ENCODE measurements around the gene TBC1D2.
"Not testable (repeated sequence)": the region's sequence is repeated elsewhere in the genome, so short reads cannot be mapped to it uniquely, and the experiment has no call there.

TBC1D2 gene

GRCh38 chr9:98270284-98270683 lies 14.8 kb upstream of the TBC1D2 start:
- not testable (repeated sequence) for DNase-seq (ENCODE audit: low read depth)

DNA sequence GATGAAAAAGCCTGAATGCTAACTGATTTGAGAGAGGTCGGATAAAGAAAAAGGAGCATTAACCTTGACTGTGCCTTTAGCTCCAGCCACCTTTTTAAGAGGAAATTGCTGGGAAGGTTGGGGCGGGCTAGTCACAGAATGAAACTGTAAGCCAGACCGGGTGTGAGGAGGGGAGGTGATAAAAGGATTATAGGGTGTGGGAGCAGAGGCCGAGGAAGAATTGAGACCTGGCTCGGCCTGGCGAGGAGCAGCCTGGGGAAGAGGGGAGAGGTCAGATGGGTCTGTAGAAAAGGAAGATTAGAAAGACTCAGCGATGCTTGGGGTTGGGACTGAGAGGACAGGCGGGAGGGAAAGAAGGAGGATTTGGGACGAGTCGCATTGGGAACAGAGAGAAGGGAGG lies 14.2 kb upstream of the TBC1D2 start:
- DNase-seq (ENCODE audit: low read depth) = not testable (repeated sequence)

DNA sequence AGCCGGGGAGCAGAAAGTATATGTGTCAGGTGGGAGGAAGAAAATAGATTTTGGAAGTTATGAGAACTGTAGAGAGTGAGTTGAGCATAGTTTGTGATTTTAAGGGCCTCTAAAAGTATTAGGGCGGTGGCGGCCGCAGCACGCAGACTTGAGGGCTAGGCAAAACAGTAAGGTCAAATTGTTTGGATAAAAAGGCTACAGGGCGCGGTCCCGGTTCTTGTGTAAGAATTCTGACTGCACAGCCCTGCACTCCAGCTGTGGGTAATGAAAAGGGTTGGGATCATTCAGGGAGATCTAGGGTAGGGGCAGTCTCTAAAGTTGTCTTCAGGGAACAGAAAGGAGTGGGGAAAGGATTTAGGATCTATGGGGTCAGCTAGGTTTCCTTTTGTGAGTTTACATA lies 12.1 kb upstream of the TBC1D2 start:
- not testable (repeated sequence) for DNase-seq (ENCODE audit: low read depth)

- no peak for DNase-seq (ENCODE audit: low read depth)
Measured at GRCh38 chr9:98264516-98264915, 9.1 kb upstream of the TBC1D2 start.

DNA sequence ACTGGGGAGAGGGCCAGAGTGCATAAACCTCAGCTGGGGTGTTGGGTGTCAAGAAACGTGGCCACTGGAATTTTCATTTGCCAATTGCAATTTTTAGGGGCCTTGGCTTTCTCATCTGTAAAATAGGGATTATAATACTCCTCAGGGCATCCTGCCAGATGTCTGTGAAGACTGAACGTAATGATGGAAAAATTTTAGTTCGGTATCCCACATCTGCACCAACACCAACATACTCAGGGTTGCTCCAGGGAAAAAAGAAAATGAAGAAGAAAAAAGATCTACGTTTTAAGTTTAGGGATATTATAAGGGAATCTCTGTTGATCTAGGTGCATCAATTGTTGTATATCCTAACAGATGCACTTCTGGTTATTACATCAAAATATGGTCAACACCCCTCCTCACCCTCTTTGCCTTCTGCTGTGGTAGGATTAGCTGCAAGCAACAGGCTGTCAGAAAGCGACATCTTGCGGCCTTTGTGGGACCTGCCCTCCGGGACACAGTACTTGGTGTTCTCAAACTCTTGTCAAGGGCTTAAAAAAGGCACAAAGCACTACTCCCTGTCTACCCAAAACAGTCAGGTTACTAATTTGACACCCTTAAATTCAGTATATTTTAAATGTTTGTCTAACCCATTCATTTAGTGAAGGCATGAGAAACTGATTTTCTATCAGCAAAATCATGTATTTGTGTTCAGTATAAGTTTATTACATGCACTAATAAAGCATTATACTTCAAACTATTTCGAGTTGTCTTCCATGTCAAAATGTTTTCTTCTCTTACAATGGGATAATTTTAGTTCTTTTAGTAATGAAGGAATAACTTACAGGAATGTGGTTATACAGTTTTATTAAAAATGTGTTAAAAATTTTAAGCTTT lies 8.3 kb upstream of the TBC1D2 start:
- peak; percentile 79 for DNase-seq (ENCODE audit: low read depth)

GRCh38 chr9:98263080-98263479 lies 7.6 kb upstream of the TBC1D2 start:
- no peak for DNase-seq (ENCODE audit: low read depth)

GRCh38 chr9:98262056-98262455 lies 6.6 kb upstream of the TBC1D2 start:
- DNase-seq (ENCODE audit: low read depth) = no peak

DNA sequence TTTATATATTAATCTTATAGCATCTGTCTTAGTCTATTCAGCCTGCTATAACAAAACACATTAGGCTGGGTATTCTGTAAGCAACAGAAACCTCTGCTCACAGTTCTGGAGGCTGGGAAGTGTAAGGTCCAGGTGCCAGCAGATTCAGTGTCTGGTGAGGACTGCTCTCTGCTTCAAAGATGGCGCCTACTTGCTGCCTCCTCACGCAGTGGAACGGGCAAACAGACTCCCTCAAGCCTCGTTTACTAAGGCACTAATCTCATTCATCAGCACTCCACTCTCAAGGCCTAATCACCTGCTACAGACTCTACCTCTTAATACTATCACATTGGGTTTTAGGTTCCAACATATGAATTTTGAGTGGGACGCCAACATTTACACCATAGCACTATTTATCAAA lies 5.2 kb upstream of the TBC1D2 start:
- DNase-seq (ENCODE audit: low read depth) = no peak

GRCh38 chr9:98259791-98260190 lies 4.3 kb upstream of the TBC1D2 start:
- no peak for DNase-seq (ENCODE audit: low read depth)

DNA sequence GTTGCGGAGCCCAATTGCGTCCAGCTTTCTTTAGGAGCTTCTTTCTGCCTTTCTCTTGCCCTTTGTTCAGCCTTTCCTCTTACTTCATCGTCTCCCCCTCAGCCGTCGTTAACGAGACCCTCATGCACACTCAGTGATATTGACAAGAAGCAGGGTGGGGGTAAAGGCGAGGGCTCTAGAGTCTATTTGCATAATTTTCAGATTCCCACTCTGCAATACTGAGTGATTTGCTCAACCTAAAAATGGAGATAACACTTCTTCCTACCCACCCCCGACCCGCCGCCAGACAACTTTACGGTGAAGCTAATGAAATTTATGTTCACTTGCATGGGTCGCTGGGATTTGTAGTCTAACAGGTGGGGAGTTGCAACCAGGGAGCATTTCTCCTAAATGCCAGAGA lies 1.3 kb upstream of the TBC1D2 start:
- DNase-seq (ENCODE audit: low read depth) = no peak

- DNase-seq (ENCODE audit: low read depth) = peak; percentile 16
Measured at GRCh38 chr9:98255061-98255577, 330 bp downstream of the TBC1D2 start.

DNA sequence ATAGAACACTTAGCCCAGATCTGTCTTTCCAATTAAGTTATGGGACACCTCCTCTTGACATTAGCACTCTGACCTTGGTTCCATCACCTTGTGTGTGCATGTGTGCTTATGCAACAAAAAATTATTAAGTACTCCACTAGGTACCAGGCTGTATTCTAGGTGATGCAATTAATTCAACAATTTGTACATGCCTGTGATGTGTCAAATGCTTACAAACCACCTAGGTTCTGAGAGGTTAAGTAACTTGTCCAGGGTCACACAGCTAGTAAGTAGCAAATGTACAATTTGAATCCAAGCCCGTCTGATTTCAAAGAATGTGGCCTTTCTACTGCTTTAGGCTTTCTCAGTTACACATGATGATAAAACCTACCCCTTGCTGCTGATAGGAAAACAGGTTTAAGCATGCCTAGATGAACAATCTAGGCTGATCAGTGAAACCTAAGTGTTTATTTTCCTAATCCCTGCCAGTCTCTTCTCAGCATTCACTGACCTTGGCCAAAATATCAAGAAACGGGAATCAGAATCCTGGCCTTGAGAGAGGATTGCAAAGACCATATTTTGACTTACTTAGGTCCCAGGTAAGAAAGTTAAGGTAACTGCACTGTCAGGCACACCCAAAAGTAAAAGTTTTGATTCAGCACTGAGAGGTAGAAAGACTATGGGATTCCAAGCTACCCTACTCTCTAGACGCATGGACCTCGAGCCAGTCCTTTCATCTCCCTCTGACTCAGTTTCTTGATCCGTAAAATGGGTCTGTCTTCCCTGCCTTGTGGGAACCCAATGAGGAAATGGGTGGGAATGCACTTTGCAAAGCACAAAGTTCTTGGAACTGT lies 1.0 kb downstream of the TBC1D2 start:
- DNase-seq (ENCODE audit: low read depth) = no peak

- DNase-seq (ENCODE audit: low read depth) = no peak
Measured at GRCh38 chr9:98253565-98253964, 1.9 kb downstream of the TBC1D2 start.

DNA sequence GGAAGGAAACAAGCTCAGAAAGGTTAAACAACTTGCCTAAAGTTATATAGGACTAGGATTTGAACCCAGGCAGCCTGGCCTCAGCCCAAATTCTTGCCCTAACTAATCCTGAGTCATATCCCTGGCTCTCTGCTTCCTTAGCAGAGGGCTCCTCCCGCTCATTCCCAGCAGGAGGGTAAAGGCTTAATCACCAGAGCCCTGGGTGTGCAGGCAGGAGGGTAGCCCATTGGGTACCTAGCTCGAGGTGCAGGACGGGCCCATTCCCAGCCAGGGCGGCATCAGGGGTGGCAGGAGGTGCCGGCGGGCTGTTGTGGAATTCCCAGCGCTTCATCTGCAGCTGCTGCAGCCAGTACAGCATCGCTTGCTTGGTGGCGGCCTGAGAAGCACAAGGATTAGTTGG lies 3.9 kb downstream of the TBC1D2 start:
- DNase-seq (ENCODE audit: low read depth) = no peak

DNA sequence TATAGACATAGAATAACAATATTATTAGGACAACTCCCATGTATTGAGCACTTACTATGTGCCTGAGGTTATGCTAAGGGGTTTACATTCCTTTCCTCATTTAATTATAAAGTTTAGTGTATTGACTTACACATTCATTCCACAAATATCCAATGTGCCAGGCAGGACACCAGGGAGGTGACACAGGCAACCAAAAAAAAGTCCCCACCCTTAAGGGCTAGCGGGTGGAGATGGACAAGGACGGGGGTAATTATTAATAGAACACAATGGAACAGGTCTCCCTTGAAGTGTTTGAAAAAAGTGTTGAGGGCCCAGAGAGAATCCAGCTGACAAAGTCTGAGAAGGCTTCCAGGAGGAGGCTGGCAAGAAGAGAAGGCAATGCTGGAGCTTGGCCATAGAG lies 5.7 kb downstream of the TBC1D2 start:
- DNase-seq (ENCODE audit: low read depth) = no peak

GRCh38 chr9:98248737-98249474 lies 6.5 kb downstream of the TBC1D2 start:
- no peak for DNase-seq (ENCODE audit: low read depth)

GRCh38 chr9:98247831-98248657 lies 7.4 kb downstream of the TBC1D2 start:
- DNase-seq (ENCODE audit: low read depth) = no peak

- no peak for DNase-seq (ENCODE audit: low read depth)
Measured at GRCh38 chr9:98242426-98242825, 13.0 kb downstream of the TBC1D2 start.

DNA sequence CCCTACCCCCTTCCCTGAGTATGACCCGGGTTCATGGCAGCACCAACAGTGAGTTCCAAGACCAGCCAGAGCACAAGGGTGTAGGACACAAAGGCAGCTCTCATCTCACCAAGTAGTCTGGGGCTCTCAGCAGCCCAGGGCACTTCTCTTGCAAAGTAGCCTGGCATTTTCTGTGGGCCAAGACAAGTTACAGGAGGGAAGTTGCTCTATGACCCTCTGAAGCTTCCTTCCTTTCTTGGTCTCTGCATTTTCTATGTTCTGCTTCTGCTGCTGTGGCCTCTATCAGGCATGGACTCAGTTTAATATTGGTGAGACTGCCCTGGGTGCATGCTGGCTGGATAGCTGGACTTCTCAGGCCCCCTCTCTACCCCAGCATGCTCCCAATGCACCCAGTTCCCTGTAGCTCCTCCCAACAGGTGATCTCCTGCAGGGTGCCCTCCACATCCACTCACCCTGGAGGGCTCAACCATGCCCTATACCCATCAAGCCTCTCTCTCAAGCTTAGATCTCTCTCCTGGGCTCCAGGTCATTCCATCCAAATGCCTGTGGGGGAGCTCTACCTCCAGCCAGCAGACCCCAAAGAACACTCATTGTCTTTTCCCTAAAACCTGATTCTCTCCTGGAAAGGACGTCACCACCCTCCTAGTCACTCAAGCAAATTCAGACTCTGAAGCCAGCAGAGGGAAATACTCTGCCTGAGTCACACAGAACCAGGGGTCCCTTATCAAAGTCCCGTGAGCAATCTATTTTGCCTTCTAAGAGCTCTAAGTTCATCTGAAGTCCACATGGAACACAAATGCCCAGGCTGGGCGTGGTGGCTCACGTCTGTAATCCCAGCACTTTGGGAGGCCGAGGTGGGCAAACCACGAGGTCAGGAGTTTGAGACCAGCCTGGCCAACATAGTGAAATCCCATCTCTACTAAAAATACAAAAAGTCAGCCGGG lies 13.8 kb downstream of the TBC1D2 start:
- DNase-seq (ENCODE audit: low read depth) = no peak

DNA sequence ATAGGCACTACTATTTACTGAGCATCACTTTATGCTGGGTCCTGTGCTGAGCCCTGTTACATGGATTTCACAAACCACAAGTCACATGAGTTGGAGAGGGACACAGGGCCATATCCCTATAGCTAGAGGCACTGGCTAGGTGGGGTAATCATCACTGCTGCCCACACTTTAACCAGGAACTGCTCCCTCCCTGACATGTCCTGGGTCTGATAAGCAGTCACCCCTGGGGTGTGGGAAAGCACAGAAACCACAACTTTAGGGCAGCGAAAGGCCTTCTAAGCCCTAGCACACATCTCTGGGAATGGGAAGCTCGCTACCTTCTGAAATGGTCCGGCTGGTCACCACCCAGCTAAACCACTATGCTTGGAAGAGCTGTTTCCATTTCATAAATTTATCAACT lies 15.0 kb downstream of the TBC1D2 start:
- no peak for DNase-seq (ENCODE audit: low read depth)
